ENCODE measurements around the gene DPH1. TPM values are rescaled to one million over a fixed set of nuclear protein-coding genes. Genes with fewer than 3 reads are reported as not detected.

DPH1 gene
- total and polyA plus RNA-seq, 2 of the 4 experiments (the other 2 are of a cell fraction): 24.4 to 49.9 TPM

DNA sequence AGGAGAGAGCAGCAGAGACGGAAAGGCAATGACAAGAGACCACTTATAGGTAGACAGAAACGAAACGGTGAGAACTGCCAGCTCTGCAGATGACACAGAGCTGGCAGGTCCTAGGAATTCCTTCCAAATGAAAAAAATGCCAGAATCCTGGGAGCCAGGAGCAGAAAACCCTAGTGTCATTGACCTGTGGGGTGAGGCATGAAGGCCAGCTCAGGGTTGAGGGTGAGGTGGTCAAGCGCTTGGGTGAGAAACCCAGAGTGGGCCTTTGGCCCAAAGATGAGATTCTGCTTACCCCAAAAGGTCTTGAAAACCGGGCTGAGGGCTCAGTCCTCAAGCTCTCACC, 34.2 kb downstream of the DPH1 start:
- DNase-seq (no peak), ATAC-seq (ENCODE audit: low read depth) (no peak)
- Histone ChIP-seq H2AK5ac (ENCODE audit: low read depth, low read length) (no peak overlapping the region; the same call in 1 of the 2 replicates), H4K8ac (ENCODE audit: low read depth in 2 of 2, low read length in 2 of 2) (peak overlapping the region; percentile 18 to 92; a peak in 2 of 4 replicates), H3K36me3 (ENCODE audit: control insufficient read depth, insufficient read depth, low read length) (peaks cover 53% of the 10 kb centered on the region), H3K23ac (ENCODE audit: low read depth, low read length) (peak overlapping the region; percentile 73; the same call in 1 of the 2 replicates), H2BK20ac (ENCODE audit: low read depth, low read length) (no peak overlapping the region), H2AFZ (replicated peaks; ENCODE audit: low read length, poor library complexity) (no peak overlapping the region), H2BK120ac (ENCODE audit: low read depth, low read length) (peak overlapping the region; percentile 99), H2BK15ac (ENCODE audit: low read depth, low read length) (0 out of 3 replicates have a peak overlapping the region, but pooled peaks have one; percentile 15), H3K4me3 (ENCODE audit: insufficient read depth, low read depth, low read length) (no peak overlapping the region), H3K27ac (ENCODE audit: insufficient read depth, low read length) (peak overlapping the region; percentile 53; the same call in 1 of the 2 replicates), H3K27me3 (ENCODE audit: control insufficient read depth, insufficient read depth, low read length) (no peaks in the 10 kb centered on the region), H3K79me1 (ENCODE audit: low read depth in 1 of 2, low read length in 2 of 2) (peaks cover 29 to 95% of the 10 kb centered on the region in 2 experiments), H3K4me1 (ENCODE audit: control insufficient read depth, insufficient read depth, low read length) (peaks cover 79% of the 10 kb centered on the region), H2BK5ac (ENCODE audit: low read depth, low read length, poor library complexity, severe bottlenecking) (peak overlapping the region; percentile 98), H4K20me1 (ENCODE audit: insufficient read depth, low read length) (peaks cover 5% of the 10 kb centered on the region; the same call in 1 of the 2 replicates), H3K56ac (ENCODE audit: extremely low read depth, insufficient read depth, low read length) (no peak overlapping the region), H3K9ac (ENCODE audit: low read depth, low read length) (no peak overlapping the region), H3K4me2 (ENCODE audit: low read depth, low read length) (no peak overlapping the region), H3K9me3 (ENCODE audit: control insufficient read depth, insufficient read depth, low read length) (no peaks in the 10 kb centered on the region), H3K14ac (replicated peaks; ENCODE audit: low read depth, low read length) (peak overlapping the region; percentile 33), H3K4ac (ENCODE audit: low read depth, low read length) (peak overlapping the region; percentile 90), H4K91ac (ENCODE audit: insufficient read depth, low read depth, low read length) (peak overlapping the region; percentile 71), H3K9me1 (ENCODE audit: insufficient read depth, low read length) (peaks cover 41% of the 10 kb centered on the region), H4K5ac (ENCODE audit: low read depth, low read length) (peak overlapping the region; percentile 18; the same call in 1 of the 2 replicates), H2AK9ac (replicated peaks; ENCODE audit: low read depth, low read length, poor library complexity) (no peak overlapping the region), H3K18ac (ENCODE audit: low read depth, low read length) (no peak overlapping the region)
- ChIA-PET POLR2A (ENCODE audit: unreplicated experiment) (interaction anchor here (0.9 kb wide), 1 partner anchor 28 kb away, joined by 5 read pairs; no protein-coding TSS in a partner anchor), CTCF (interaction anchor here (0.7 kb wide), 1 partner anchor 180 kb away, joined by 3 read pairs; no protein-coding TSS in a partner anchor)
- in situ Hi-C loops (cut with MboI; ENCODE audit: low sequenced_read_pairs) (loop anchor here (10.0 kb wide), 1 partner anchor 111 kb away; no protein-coding TSS in a partner anchor), dilution Hi-C loops (cut with HindIII; ENCODE audit: low sequenced_read_pairs, unreplicated experiment) (no loop called here), intact Hi-C loops (cut with micrococcal nuclease) (no loop called here)
- BruUV-seq (replicated peaks): no TSS peak
- TF ChIP-seq MAZ (IDR thresholded peaks at IDR 0.05; ENCODE audit: borderline replicate concordance, low read depth, low read length) (no peak), FOS (IDR thresholded peaks at IDR 0.05; ENCODE audit: low read depth, low read length) (no peak), NFE2L2 (IDR thresholded peaks at IDR 0.05; ENCODE audit: low read depth, low read length) (no peak), CHD1 (IDR thresholded peaks at IDR 0.05; ENCODE audit: low read depth, low read length) (no peak), RFX5 (IDR thresholded peaks at IDR 0.05; ENCODE audit: low read depth, low read length) (no peak), MAFK (IDR thresholded peaks at IDR 0.05; ENCODE audit: low read depth, low read length) (no peak), RAD21 (IDR thresholded peaks at IDR 0.05; ENCODE audit: low read length) (no peak), BHLHE40 (IDR thresholded peaks at IDR 0.05; ENCODE audit: low read depth, low read length) (no peak), MXI1 (IDR thresholded peaks at IDR 0.05; ENCODE audit: borderline replicate concordance, low read depth, low read length) (no peak), RCOR1 (IDR thresholded peaks at IDR 0.05; ENCODE audit: insufficient replicate concordance, low read length) (no peak), CEBPB (IDR thresholded peaks at IDR 0.05; ENCODE audit: low read depth, low read length) (no peak), SMC3 (IDR thresholded peaks at IDR 0.05; ENCODE audit: low read depth, low read length) (no peak), USF2 (IDR thresholded peaks at IDR 0.05; ENCODE audit: low read depth, low read length) (no peak), POLR2A (IDR thresholded peaks at IDR 0.05; ENCODE audit: low read depth, low read length) (no peak)
- TF ChIP-seq, protein P1, sequence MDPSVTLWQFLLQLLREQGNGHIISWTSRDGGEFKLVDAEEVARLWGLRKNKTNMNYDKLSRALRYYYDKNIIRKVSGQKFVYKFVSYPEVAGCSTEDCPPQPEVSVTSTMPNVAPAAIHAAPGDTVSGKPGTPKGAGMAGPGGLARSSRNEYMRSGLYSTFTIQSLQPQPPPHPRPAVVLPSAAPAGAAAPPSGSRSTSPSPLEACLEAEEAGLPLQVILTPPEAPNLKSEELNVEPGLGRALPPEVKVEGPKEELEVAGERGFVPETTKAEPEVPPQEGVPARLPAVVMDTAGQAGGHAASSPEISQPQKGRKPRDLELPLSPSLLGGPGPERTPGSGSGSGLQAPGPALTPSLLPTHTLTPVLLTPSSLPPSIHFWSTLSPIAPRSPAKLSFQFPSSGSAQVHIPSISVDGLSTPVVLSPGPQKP (IDR thresholded peaks at IDR 0.05; ENCODE audit: borderline replicate concordance, low read depth, low read length): no peak
- TF ChIP-seq, protein P2, sequence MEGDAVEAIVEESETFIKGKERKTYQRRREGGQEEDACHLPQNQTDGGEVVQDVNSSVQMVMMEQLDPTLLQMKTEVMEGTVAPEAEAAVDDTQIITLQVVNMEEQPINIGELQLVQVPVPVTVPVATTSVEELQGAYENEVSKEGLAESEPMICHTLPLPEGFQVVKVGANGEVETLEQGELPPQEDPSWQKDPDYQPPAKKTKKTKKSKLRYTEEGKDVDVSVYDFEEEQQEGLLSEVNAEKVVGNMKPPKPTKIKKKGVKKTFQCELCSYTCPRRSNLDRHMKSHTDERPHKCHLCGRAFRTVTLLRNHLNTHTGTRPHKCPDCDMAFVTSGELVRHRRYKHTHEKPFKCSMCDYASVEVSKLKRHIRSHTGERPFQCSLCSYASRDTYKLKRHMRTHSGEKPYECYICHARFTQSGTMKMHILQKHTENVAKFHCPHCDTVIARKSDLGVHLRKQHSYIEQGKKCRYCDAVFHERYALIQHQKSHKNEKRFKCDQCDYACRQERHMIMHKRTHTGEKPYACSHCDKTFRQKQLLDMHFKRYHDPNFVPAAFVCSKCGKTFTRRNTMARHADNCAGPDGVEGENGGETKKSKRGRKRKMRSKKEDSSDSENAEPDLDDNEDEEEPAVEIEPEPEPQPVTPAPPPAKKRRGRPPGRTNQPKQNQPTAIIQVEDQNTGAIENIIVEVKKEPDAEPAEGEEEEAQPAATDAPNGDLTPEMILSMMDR (conservative IDR thresholded peaks at IDR 0.05; ENCODE audit: low read depth, low read length): no peak
- 62% methylated on average over 3 of the region's 5 CpGs; no CpG with 5 or more reads in 1 of the 2 experiments for WGBS, 2 experiments (ENCODE audit: extremely low coverage in 2 of 2, insufficient read length in 1 of 2)
